Peyer's patch (tissue), 4 donors: Measurements from ENCODE around the gene SASH3.

Experiments used
- POLR2A ChIP-seq, 2 donors: fragments of 450-650 bp; IDR thresholded peaks; one replicate each; pipeline ENCODE4 v1.5.1; 2017; ENCODE audit warnings: antibody characterized with exemption in 2 of 2, mild to moderate bottlenecking in 2 of 2, moderate library complexity in 2 of 2
- TF ChIP-seq, protein P1 (sequence below), 6 experiments: fragments of 450-650 bp in 4 of 6; fragments of 200-600 bp in 2 of 6; sonication (generic) in 1 of 6; IDR thresholded peaks; one replicate each; pipeline ENCODE4 v1.5.1; 2017 to 2019; ENCODE audit warnings: antibody characterized with exemption in 6 of 6, mild to moderate bottlenecking in 3 of 6, moderate library complexity in 1 of 6

DNA sequence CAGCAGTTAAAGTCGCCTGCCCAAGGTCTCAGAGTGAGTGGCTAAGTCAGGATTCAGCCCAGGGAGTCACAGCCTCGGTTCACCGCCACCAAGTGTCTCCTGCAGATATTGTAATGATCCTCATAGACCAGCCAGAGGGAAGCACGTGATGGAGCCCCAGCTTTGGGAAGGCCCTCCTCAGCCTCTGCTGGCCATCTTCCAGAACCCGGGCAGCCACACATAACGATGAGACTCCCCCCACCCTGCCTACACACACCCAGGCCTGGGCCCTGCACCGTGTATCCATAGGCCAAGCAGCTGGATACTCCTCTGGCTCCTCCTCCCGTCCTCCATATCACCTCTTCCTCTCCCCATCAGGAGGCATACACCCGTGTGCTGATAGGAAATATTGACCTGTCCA lies 19.6 kb upstream of the SASH3 start:
- TF ChIP-seq, protein P1, sequence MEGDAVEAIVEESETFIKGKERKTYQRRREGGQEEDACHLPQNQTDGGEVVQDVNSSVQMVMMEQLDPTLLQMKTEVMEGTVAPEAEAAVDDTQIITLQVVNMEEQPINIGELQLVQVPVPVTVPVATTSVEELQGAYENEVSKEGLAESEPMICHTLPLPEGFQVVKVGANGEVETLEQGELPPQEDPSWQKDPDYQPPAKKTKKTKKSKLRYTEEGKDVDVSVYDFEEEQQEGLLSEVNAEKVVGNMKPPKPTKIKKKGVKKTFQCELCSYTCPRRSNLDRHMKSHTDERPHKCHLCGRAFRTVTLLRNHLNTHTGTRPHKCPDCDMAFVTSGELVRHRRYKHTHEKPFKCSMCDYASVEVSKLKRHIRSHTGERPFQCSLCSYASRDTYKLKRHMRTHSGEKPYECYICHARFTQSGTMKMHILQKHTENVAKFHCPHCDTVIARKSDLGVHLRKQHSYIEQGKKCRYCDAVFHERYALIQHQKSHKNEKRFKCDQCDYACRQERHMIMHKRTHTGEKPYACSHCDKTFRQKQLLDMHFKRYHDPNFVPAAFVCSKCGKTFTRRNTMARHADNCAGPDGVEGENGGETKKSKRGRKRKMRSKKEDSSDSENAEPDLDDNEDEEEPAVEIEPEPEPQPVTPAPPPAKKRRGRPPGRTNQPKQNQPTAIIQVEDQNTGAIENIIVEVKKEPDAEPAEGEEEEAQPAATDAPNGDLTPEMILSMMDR (IDR thresholded peaks at IDR 0.05) = no peak
- no peak for TF ChIP-seq POLR2A (IDR thresholded peaks at IDR 0.05)
